ENCODE data around the gene LHX4. TPM values are rescaled to one million over a fixed set of nuclear protein-coding genes. Genes with fewer than 3 reads are reported as not detected.

Gene LHX4
- total and polyA plus RNA-seq, 4 donors: under 0.01 to 0.19 (median 0.05) TPM

GRCh38 chr1:180225403-180225802, 4.7 kb upstream of the LHX4 start:
- no peaks in the 10 kb centered on the region for H3K36me3 ChIP-seq (ENCODE audit: control insufficient read depth in 4 of 4, insufficient read depth in 3 of 4, low read depth in 1 of 4, low read length in 3 of 4)
- no peak for DNase-seq (ENCODE audit: low spot score)
- no peak overlapping the region for H3K9ac ChIP-seq (ENCODE audit: low read depth in 1 of 2, low read length in 2 of 2)
- no peak overlapping the region for H3K4me3 ChIP-seq (ENCODE audit: low read depth in 1 of 3, low read length in 3 of 3)
- no peaks in the 10 kb centered on the region for H3K9me3 ChIP-seq (ENCODE audit: control insufficient read depth in 4 of 4, low read length in 3 of 4)
- H3K27me3 ChIP-seq (ENCODE audit: control insufficient read depth in 4 of 4, insufficient read depth in 4 of 4, low read length in 3 of 4): peaks cover 0 to 17% (median 7%) of the 10 kb centered on the region in 4 donors
- H3K4me1 ChIP-seq (ENCODE audit: control insufficient read depth in 4 of 4, insufficient read depth in 4 of 4, low read length in 3 of 4): peaks cover 9 to 16% (median 10%) of the 10 kb centered on the region in 4 donors
- WGBS: 57% methylated on average over 2 of the region's 2 CpGs
- H3K27ac ChIP-seq (ENCODE audit: low read depth in 1 of 2, low read length in 2 of 2): no peak overlapping the region
- no peak for TF ChIP-seq YY1 (IDR thresholded peaks at IDR 0.05)
- TF ChIP-seq GABPA (IDR thresholded peaks at IDR 0.05 in 1 of 2, conservative IDR thresholded peaks at IDR 0.05 in 1 of 2): no peak
- TF ChIP-seq HNF4A (conservative IDR thresholded peaks at IDR 0.05): no peak
- no peak for TF ChIP-seq RAD21 (IDR thresholded peaks at IDR 0.05)

DNA sequence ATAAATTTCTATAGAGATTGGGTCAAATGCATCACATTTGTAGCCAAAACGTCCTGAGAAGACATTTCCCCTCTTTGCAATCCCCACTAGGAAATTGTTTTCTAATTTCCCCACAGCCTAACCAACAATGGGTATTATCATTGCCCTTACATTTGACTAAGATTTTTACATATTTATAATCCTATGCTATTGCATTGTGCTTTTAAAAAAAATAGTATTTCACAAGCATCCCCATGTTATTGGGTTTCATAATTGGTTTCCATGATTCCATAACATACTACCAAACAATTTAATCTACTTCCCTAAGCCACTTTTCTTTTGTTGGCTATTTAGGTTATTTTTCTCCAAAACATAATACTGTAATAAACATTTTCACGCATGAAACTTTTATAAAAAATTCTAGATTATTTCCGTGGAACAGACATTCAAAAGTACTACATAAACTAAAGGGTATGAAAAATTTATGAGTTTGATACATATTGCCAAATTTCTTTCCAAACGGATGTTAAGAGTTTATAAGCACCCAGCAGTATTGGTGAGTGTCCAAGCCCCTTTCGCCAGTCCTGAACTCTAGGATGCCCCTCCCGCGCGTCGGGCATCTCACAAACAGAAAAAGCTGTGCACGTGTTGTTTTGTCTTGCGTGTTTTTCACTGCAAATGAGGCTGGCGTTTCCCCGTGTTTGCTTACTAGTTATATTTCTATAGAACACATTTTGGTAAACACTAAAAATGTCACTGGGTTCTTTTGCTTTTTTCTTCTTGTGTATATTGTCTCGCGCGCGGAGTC, 2.0 kb upstream of the LHX4 start:
- no peak for TF ChIP-seq YY1 (IDR thresholded peaks at IDR 0.05)
- TF ChIP-seq TAF1 (conservative IDR thresholded peaks at IDR 0.05): no peak
- no peak for TF ChIP-seq RAD21 (IDR thresholded peaks at IDR 0.05)
- no peak for TF ChIP-seq REST (IDR thresholded peaks at IDR 0.05)
- TF ChIP-seq MAX (IDR thresholded peaks at IDR 0.05): no peak
- TF ChIP-seq ZBTB33 (IDR thresholded peaks at IDR 0.05): no peak
- no peak for TF ChIP-seq FOXA1 (IDR thresholded peaks at IDR 0.05)
- no peak for TF ChIP-seq EGR1 (IDR thresholded peaks at IDR 0.05; ENCODE audit: low read depth in 2 of 2)
- no peak for TF ChIP-seq SP1 (IDR thresholded peaks at IDR 0.05)
- TF ChIP-seq, protein P1, sequence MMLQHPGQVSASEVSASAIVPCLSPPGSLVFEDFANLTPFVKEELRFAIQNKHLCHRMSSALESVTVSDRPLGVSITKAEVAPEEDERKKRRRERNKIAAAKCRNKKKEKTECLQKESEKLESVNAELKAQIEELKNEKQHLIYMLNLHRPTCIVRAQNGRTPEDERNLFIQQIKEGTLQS (IDR thresholded peaks at IDR 0.05): no peak
- Histone ChIP-seq H3K4me3 (ENCODE audit: low read depth in 1 of 3, low read length in 3 of 3) (no peak overlapping the region), H3K4me1 (ENCODE audit: control insufficient read depth in 4 of 4, insufficient read depth in 4 of 4, low read length in 3 of 4) (peaks cover 14 to 33% (median 27%) of the 10 kb centered on the region in 4 donors), H3K36me3 (ENCODE audit: control insufficient read depth in 4 of 4, insufficient read depth in 3 of 4, low read depth in 1 of 4, low read length in 3 of 4) (no peaks in the 10 kb centered on the region), H3K9ac (ENCODE audit: low read depth in 1 of 2, low read length in 2 of 2) (no peak overlapping the region), H3K27ac (ENCODE audit: low read depth in 1 of 2, low read length in 2 of 2) (no peak overlapping the region), H3K27me3 (ENCODE audit: control insufficient read depth in 4 of 4, insufficient read depth in 4 of 4, low read length in 3 of 4) (peaks cover 4 to 28% (median 16%) of the 10 kb centered on the region in 4 donors), H3K9me3 (ENCODE audit: control insufficient read depth in 4 of 4, low read length in 3 of 4) (no peaks in the 10 kb centered on the region)
- 16% methylated on average over 17 of the region's 17 CpGs for WGBS
- DNase-seq (ENCODE audit: low spot score): no peak

All from liver (tissue), 9 donors.